Esophagus muscularis mucosa (tissue), 4 donors: ENCODE measurements around the gene RBL1. TPM values are rescaled to one million over a fixed set of nuclear protein-coding genes. Genes with fewer than 3 reads are reported as not detected.
"Not testable (repeated sequence)": the region's sequence is repeated elsewhere in the genome, so short reads cannot be mapped to it uniquely, and the experiment has no call there.

Experiments
- DNase-seq: peaks from one replicate; pipeline ENCODE4 v3.0.0-alpha.2; 2017; ENCODE audit errors: extremely low spot score
- H3K27ac ChIP-seq, 4 donors: fragments of 200-600 bp; sonication (generic); replicated peaks in 1 of 4; 1 replicate in 3 of 4; 2 replicates in 1 of 4; pipeline ENCODE4 v1.5.1; 2016 to 2019; ENCODE audit warnings: mild to moderate bottlenecking in 1 of 4
- H3K27me3 ChIP-seq, 4 donors: fragments of 200-600 bp; sonication (generic); one replicate each; pipeline versions ENCODE4 v1.5.1 to v1.6.0; 2016 to 2019
- H3K36me3 ChIP-seq, 4 donors: fragments of 200-600 bp; sonication (generic); one replicate each; pipeline ENCODE4 v1.5.1; 2016 to 2019
- H3K4me1 ChIP-seq, 4 donors: fragments of 200-600 bp; sonication (generic); one replicate each; pipeline ENCODE4 v1.5.1; 2016 to 2019
- H3K4me3 ChIP-seq, 4 donors: fragments of 200-600 bp; sonication (generic); 1 replicate in 2 of 4; 2 replicates in 2 of 4; pipeline ENCODE4 v1.5.1; 2016 to 2019; ENCODE audit warnings: mild to moderate bottlenecking in 4 of 4, moderate library complexity in 1 of 4
- H3K9me3 ChIP-seq, 4 donors: fragments of 200-600 bp; sonication (generic); 1 replicate in 3 of 4; 2 replicates in 1 of 4; pipeline ENCODE4 v1.5.1; 2016 to 2019
- CTCF ChIP-seq, 3 experiments: fragments of 200-600 bp in 2 of 3; fragments of 450-650 bp in 1 of 3; sonication (generic) in 2 of 3; IDR thresholded peaks; one replicate each; pipeline ENCODE4 v1.5.1; 2017 to 2019; ENCODE audit warnings: antibody characterized with exemption in 3 of 3, mild to moderate bottlenecking in 2 of 3, moderate library complexity in 1 of 3
- EP300 ChIP-seq: sonication (generic); formaldehyde crosslinking; IDR thresholded peaks from one replicate; pipeline ENCODE4 v1.6.1; 2017; ENCODE audit warnings: antibody characterized with exemption
- POLR2A ChIP-seq: fragments of 450-650 bp; IDR thresholded peaks from one replicate; pipeline ENCODE4 v1.6.1; 2017; ENCODE audit warnings: antibody characterized with exemption, moderate library complexity, mild to moderate bottlenecking, low read depth
- POLR2AphosphoS5 ChIP-seq, 2 donors: sonication (generic); formaldehyde crosslinking; IDR thresholded peaks; one replicate each; pipeline ENCODE4 v1.6.1; 2017; ENCODE audit warnings: antibody characterized with exemption in 2 of 2
- WGBS: methylation state at CpG from one replicate; pipeline ENCODE4 v1.1.5; 2018; 5-methylcytosine and 5-hydroxymethylcytosine counted together
- intact Hi-C: fragments of 100-400 bp; cut with DNase I; formaldehyde crosslinking; loops from one replicate; pipeline ENCODE4 v1.15.1; 2023
- total RNA-seq, 4 donors: library from RNA; depleted of rRNA; stranded (reverse); fragments of >200 nt; gene quantifications; one replicate each; pipeline versions ENCODE4 v1.1.0 to v1.2.1, GENCODE V29; 2016

RBL1 gene
- total RNA-seq, 4 donors from 2014 or later = 4.3 to 8.3 (median 5.7) TPM

- TF ChIP-seq POLR2A (no peak), EP300 (no peak), CTCF (IDR thresholded peaks at IDR 0.05) (no peak), POLR2AphosphoS5 (IDR thresholded peaks at IDR 0.05) (no peak)
- DNase-seq = no peak
- no peaks in the 10 kb centered on the region for H3K9me3 ChIP-seq
- WGBS = 82% methylated on average over 2 of the region's 2 CpGs
- no peak overlapping the region for H3K4me3 ChIP-seq
- intact Hi-C loops = no loop called here
- H3K27ac ChIP-seq = no peak overlapping the region
- H3K36me3 ChIP-seq = peaks cover 0 to 18% (median 0%) of the 10 kb centered on the region in 4 donors
- no peaks in the 10 kb centered on the region for H3K27me3 ChIP-seq
- H3K4me1 ChIP-seq = no peaks in the 10 kb centered on the region
These were observed 38.2 kb upstream of the RBL1 start for GRCh38 chr20:37133952-37134351.

- no peak overlapping the region for H3K4me3 ChIP-seq
- peaks cover 0 to 12% (median 0%) of the 10 kb centered on the region in 4 donors for H3K36me3 ChIP-seq
- intact Hi-C loops = no loop called here
- H3K27ac ChIP-seq = no peak overlapping the region
- no peaks in the 10 kb centered on the region for H3K27me3 ChIP-seq
- no peaks in the 10 kb centered on the region for H3K9me3 ChIP-seq
- H3K4me1 ChIP-seq = no peaks in the 10 kb centered on the region
- TF ChIP-seq EP300 = no peak
- no peak for TF ChIP-seq CTCF (IDR thresholded peaks at IDR 0.05)
- TF ChIP-seq POLR2A = no peak
- TF ChIP-seq POLR2AphosphoS5 (IDR thresholded peaks at IDR 0.05) = no peak
- whole genome bisulfite sequencing = 82% methylated on average over 3 of the region's 3 CpGs
- no peak for DNase-seq
These were observed 35.7 kb upstream of the RBL1 start for GRCh38 chr20:37131486-37131885.

GRCh38 chr20:37128803-37129202 lies 33.0 kb upstream of the RBL1 start:
- no peak for DNase-seq
- H3K27ac ChIP-seq = no peak overlapping the region
- H3K9me3 ChIP-seq = no peaks in the 10 kb centered on the region
- no peaks in the 10 kb centered on the region for H3K4me1 ChIP-seq
- peaks cover 0 to 12% (median 0%) of the 10 kb centered on the region in 4 donors for H3K36me3 ChIP-seq
- TF ChIP-seq POLR2A (no peak), EP300 (no peak), CTCF (IDR thresholded peaks at IDR 0.05) (no peak), POLR2AphosphoS5 (IDR thresholded peaks at IDR 0.05) (no peak)
- WGBS = 89% methylated on average over 3 of the region's 3 CpGs
- no peaks in the 10 kb centered on the region for H3K27me3 ChIP-seq
- intact Hi-C loops = no loop called here
- no peak overlapping the region for H3K4me3 ChIP-seq

GRCh38 chr20:37126290-37126689 lies 30.5 kb upstream of the RBL1 start:
- WGBS = no CpG with 5 or more reads among the region's 30 CpGs
- intact Hi-C loops, H3K4me1 ChIP-seq, H3K27ac ChIP-seq, H3K4me3 ChIP-seq, H3K9me3 ChIP-seq, H3K27me3 ChIP-seq, DNase-seq, H3K36me3 ChIP-seq: not testable (repeated sequence)

- H3K9me3 ChIP-seq = no peaks in the 10 kb centered on the region
- H3K4me3 ChIP-seq = no peak overlapping the region
- intact Hi-C loops = no loop called here
- H3K36me3 ChIP-seq = no peaks in the 10 kb centered on the region
- H3K27ac ChIP-seq = no peak overlapping the region
- WGBS = 74% methylated on average over 6 of the region's 6 CpGs
- H3K27me3 ChIP-seq = no peaks in the 10 kb centered on the region
- TF ChIP-seq POLR2AphosphoS5 (IDR thresholded peaks at IDR 0.05) (no peak), POLR2A (no peak), EP300 (no peak), CTCF (IDR thresholded peaks at IDR 0.05) (no peak)
- no peak for DNase-seq
- no peaks in the 10 kb centered on the region for H3K4me1 ChIP-seq
These were observed 27.6 kb upstream of the RBL1 start for GRCh38 chr20:37123441-37123840.
